Skeletal muscle tissue (tissue), 4 donors: ENCODE data around the gene ZNF688. TPM values are rescaled to one million over a fixed set of nuclear protein-coding genes. Genes with fewer than 3 reads are reported as not detected.

ENCODE experiments used
- H3K27ac ChIP-seq: one replicate; pipeline ENCODE4 v1.7.0; 2013; ENCODE audit warnings: mild to moderate bottlenecking, low read depth, low read length, inconsistent platforms
- H3K27me3 ChIP-seq, 3 donors: one replicate each; pipeline ENCODE4 v1.7.0; 2013; ENCODE audit warnings: low read length in 3 of 3; ENCODE audit not compliant: control insufficient read depth in 3 of 3, insufficient read depth in 3 of 3
- H3K36me3 ChIP-seq, 3 donors: one replicate each; pipeline ENCODE4 v1.7.0; 2013; ENCODE audit warnings: low read length in 3 of 3; ENCODE audit not compliant: control insufficient read depth in 3 of 3, insufficient read depth in 3 of 3
- H3K4me1 ChIP-seq, 3 donors: one replicate each; pipeline ENCODE4 v1.7.0; 2013; ENCODE audit warnings: low read length in 3 of 3, mild to moderate bottlenecking in 3 of 3; ENCODE audit not compliant: control insufficient read depth in 3 of 3, insufficient read depth in 3 of 3
- H3K4me3 ChIP-seq, 3 donors: one replicate each; pipeline ENCODE4 v1.7.0; 2013; ENCODE audit warnings: low read length in 3 of 3
- H3K9ac ChIP-seq, 3 donors: one replicate each; pipeline ENCODE4 v1.7.0; 2013; ENCODE audit warnings: low read length in 3 of 3, mild to moderate bottlenecking in 3 of 3, moderate library complexity in 2 of 3, low read depth in 1 of 3
- H3K9me3 ChIP-seq, 3 donors: one replicate each; pipeline ENCODE4 v1.7.0; 2013; ENCODE audit warnings: low read length in 3 of 3; ENCODE audit not compliant: control insufficient read depth in 3 of 3
- total RNA-seq: library from RNA; depleted of rRNA; stranded (reverse); fragments of >200 nt; gene quantifications from one replicate; pipeline ENCODE4 v1.2.3, GENCODE V29; 2014
- donor health status: Osteomylitis.

The ZNF688 gene
- total RNA-seq, 1 donor from 2014 or later = 5.7 TPM

DNA sequence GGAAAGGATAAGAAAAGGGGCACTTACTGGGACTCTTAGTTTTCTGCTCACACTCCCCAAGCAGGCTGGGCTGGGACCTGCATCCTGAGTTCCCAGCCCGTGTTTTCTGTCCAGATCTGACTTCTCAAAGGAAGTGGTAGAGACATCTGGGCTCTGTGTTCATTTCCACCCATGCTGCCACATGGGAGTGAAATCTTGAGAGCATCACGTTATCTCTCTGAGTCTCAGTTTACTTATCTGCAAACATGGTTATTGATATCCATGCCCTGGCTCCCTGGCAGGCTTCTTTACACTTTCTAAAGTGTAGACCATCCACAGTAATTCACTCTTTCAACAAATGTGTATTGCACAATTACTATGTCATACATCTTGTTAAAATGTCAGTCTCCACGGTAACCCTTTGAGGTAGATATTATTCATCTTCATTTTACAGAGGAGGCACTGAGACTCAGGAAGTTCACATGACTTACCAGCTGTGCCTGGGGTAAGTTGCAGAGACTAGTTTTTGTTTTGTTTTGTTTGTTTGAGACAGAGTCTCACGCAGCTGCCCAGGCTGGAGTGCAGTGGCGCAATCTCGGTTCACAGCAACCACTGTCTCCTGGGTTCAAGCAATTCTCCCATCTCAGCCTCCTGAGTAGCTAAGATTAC, 3.4 kb downstream of the ZNF688 start:
- H3K4me3 ChIP-seq = no peak overlapping the region
- H3K4me1 ChIP-seq = peaks cover 16 to 23% (median 21%) of the 10 kb centered on the region in 3 donors
- no peaks in the 10 kb centered on the region for H3K27me3 ChIP-seq
- H3K9ac ChIP-seq = no peak overlapping the region
- no peak overlapping the region for H3K27ac ChIP-seq
- H3K9me3 ChIP-seq = no peaks in the 10 kb centered on the region
- H3K36me3 ChIP-seq = no peaks in the 10 kb centered on the region

DNA sequence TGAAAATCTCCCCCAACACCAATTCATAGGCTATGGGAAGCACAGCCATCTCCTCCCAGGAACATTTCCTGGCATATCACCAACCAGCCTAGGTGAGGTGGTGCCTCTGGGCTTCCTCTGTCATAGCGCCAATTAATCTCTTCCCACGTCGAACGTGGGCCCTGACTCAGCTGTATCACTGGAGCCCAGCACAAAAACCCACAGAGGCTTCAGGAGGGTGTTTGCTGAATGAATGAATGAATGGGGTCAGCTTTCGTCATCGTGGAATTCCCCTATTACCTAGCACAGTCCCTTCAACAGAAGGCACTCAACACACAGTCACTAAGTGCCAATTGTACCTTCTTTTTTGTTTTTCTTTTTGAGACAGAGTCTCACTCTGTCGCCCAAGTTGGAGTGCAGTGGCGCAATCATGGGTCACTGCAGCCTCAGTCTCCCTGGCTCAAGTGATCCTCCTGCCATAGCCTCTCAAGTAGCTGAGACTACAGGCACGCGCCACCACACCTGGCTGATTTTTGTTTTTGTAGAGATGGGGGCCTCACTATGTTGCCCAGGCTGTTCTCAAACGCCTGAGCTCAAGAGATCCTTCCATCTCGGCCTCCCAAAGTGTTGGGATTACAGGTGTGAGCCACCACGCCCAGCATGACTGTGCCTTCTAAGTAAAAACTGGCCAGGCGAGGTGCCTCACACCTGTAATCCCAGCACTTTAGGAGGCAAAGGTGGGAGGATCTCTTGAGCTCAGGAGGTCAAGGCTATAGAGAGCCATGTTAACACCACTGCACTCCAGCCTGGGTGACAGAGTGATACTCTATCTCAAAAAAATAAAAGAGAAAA, 4.1 kb downstream of the ZNF688 start:
- Histone ChIP-seq H3K4me3 (no peak overlapping the region), H3K36me3 (no peaks in the 10 kb centered on the region), H3K9ac (no peak overlapping the region)

GRCh38 chr16:30566531-30566930, 5.0 kb downstream of the ZNF688 start:
- Histone ChIP-seq H3K9ac (no peak overlapping the region), H3K4me3 (no peak overlapping the region), H3K36me3 (no peaks in the 10 kb centered on the region), H3K4me1 (peaks cover 9 to 15% (median 12%) of the 10 kb centered on the region in 3 donors), H3K9me3 (no peaks in the 10 kb centered on the region), H3K27me3 (no peaks in the 10 kb centered on the region), H3K27ac (no peak overlapping the region)

More for the DNA sequence above, 4.1 kb downstream of the ZNF688 start:
- Histone ChIP-seq H3K27me3 (no peaks in the 10 kb centered on the region), H3K9me3 (no peaks in the 10 kb centered on the region), H3K4me1 (peaks cover 13 to 19% (median 16%) of the 10 kb centered on the region in 3 donors), H3K27ac (no peak overlapping the region)

DNA sequence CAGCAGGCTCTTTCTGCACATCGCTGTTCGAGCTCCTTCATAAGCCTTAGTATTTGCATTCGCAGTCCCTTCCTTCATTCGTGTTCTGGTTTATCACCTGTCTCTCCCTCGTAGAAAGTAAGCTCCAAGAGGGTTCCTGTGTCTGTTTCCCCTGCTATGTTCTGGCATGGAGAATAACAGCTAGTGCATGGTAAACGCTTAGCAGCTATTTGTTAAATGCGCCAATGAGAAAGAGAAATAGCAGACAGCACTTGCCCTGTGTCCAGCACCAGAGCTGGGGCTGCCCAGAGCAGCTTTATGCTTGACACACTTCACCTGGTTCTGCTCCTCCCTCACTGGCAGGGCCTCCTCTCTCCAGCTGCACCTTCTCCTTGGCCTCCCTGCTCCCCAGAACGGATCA, 5.5 kb downstream of the ZNF688 start:
- Histone ChIP-seq H3K27me3 (peaks cover 0 to 2% (median 0%) of the 10 kb centered on the region in 3 donors), H3K36me3 (no peaks in the 10 kb centered on the region), H3K4me3 (no peak overlapping the region), H3K9ac (no peak overlapping the region), H3K9me3 (no peaks in the 10 kb centered on the region), H3K4me1 (peaks cover 13 to 18% (median 14%) of the 10 kb centered on the region in 3 donors), H3K27ac (no peak overlapping the region)

DNA sequence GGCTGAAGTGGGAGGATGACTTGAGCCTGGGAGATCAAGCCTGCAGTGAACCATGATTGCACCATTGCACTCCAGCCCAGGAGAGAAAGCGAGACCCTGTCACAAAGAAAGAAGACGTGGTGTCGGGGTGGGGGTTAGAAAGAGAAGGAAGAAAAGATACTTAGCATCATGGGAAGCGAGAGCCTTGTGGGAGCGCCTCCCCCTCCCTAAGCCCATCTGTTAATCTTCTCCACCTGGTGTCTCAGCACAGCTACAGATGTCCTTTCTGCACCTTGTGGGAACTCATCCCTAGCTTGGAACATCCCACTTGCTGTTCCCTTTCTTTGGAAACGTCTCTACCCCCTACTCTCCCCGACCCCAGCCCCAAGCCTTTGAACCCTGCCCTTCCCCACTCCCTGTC, 6.0 kb downstream of the ZNF688 start:
- no peaks in the 10 kb centered on the region for H3K36me3 ChIP-seq
- H3K9ac ChIP-seq = no peak overlapping the region
- peaks cover 0 to 2% (median 0%) of the 10 kb centered on the region in 3 donors for H3K27me3 ChIP-seq
- H3K27ac ChIP-seq = no peak overlapping the region
- H3K4me1 ChIP-seq = peaks cover 10 to 16% (median 13%) of the 10 kb centered on the region in 3 donors
- H3K4me3 ChIP-seq = no peak overlapping the region
- H3K9me3 ChIP-seq = no peaks in the 10 kb centered on the region

GRCh38 chr16:30562021-30562420, 9.5 kb downstream of the ZNF688 start:
- H3K27me3 ChIP-seq = peaks cover 0 to 2% (median 0%) of the 10 kb centered on the region in 3 donors
- H3K36me3 ChIP-seq = no peaks in the 10 kb centered on the region
- peak overlapping the region; percentile 56 for H3K27ac ChIP-seq
- peak overlapping the region in 2 of 3 donors; percentile 77 to 78 for H3K4me3 ChIP-seq
- peaks cover 14 to 20% (median 16%) of the 10 kb centered on the region in 3 donors for H3K4me1 ChIP-seq
- H3K9ac ChIP-seq = peak overlapping the region in 1 of 3 donors; percentile 84
- H3K9me3 ChIP-seq = no peaks in the 10 kb centered on the region

DNA sequence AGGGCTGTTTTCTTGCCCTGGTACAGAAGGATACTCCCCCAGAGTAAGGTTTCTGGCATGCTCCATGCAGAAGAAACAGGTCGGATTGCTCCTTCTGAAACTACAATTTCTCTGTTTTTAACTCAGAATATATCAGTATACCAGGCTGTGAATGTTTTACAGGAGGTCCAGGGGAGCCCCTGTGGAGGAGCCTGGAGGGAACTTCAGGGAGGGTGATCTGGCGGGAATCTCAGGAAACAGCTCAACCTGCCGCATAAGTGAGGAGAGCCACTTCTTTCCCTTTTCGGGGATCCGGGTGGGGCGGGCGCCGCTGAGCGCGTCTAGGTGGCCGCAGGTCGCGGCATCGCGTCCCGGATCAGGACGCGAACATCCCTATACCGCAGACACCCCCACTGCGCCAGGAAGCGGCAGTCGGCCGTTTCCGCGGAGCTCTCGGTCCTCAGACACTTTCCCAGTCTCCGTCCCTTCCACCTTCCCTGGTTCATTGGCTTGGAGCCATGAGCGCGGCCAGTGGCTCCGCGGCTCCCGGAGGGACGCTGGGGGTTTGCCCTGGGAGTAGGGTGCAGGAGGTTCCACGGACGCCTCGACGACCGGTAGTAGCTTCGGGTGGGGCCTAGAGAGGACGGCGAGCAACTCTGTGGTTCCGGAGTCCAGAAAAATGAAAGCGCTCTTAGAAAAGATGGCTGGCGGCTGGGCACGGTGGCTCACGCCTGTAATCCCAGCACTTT, 10.3 kb downstream of the ZNF688 start:
- Histone ChIP-seq H3K9me3 (no peaks in the 10 kb centered on the region), H3K9ac (peak overlapping the region; percentile 70 to 84 (median 77)), H3K36me3 (no peaks in the 10 kb centered on the region), H3K4me3 (peak overlapping the region; percentile 77 to 79 (median 78)), H3K4me1 (peaks cover 16 to 22% (median 18%) of the 10 kb centered on the region in 3 donors), H3K27ac (peak overlapping the region; percentile 56), H3K27me3 (peaks cover 0 to 2% (median 0%) of the 10 kb centered on the region in 3 donors)

DNA sequence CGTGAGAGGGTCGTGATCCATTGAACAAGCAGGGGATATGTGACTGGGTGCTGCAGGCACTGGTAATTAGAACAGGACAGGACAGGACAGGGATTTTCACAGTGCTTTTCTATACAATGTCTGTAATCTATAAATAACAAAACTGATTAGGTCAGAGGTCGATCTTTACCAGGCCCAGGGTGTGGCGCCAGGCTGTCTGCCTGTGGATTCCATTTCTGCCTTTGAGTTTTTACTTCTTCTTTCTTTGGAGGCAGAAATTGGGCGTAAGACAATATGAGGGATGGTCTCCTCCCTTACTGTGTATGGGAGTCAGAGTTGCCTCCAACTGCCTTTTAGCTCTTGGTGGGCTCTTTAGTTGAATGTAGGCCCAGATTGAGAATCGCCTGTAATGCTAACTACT, 11.8 kb downstream of the ZNF688 start:
- Histone ChIP-seq H3K27ac (no peak overlapping the region), H3K36me3 (peaks cover 2 to 9% (median 7%) of the 10 kb centered on the region in 3 donors), H3K9me3 (no peaks in the 10 kb centered on the region), H3K9ac (no peak overlapping the region), H3K27me3 (peaks cover 0 to 2% (median 0%) of the 10 kb centered on the region in 3 donors), H3K4me3 (no peak overlapping the region), H3K4me1 (peaks cover 20 to 25% (median 21%) of the 10 kb centered on the region in 3 donors)

DNA sequence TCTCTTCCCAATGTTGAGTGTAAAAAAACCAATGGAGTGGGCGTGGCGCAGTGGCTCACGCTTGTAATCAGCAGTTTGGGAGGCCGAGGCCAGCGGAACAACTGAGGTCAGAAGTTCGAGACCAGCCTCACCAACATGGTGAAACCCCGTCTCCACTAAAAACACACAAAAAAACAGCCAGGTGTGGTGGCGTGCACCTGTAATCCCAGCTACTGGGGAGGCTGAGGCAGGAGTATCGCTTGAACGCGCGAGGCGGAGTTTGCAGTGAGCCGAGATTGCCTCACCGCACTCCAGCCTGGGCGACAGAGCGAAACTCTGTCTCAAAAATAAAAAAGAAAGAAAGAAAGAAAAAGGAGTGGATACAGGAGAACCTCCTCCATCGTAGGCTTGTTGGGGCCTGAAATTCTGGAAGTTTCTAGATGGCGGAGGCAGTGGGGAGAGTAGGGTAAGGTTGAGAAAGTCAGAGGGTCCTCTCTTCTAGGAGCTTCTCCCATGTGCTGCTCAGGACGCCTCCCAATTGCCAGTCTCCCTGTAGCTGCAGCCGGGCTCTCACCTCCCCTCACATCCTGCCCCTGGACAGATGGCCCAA, 12.6 kb downstream of the ZNF688 start:
- no peaks in the 10 kb centered on the region for H3K9me3 ChIP-seq
- peaks cover 9 to 14% (median 9%) of the 10 kb centered on the region in 3 donors for H3K36me3 ChIP-seq
- peaks cover 20 to 25% (median 21%) of the 10 kb centered on the region in 3 donors for H3K4me1 ChIP-seq
- peak overlapping the region; percentile 72 to 88 (median 78) for H3K4me3 ChIP-seq
- H3K27ac ChIP-seq = peak overlapping the region; percentile 97
- H3K27me3 ChIP-seq = peaks cover 0 to 2% (median 0%) of the 10 kb centered on the region in 3 donors
- H3K9ac ChIP-seq = peak overlapping the region; percentile 51 to 75 (median 55)
